ENCODE measurements around the gene OVAAL. TPM values are rescaled to one million over a fixed set of nuclear protein-coding genes. Genes with fewer than 3 reads are reported as not detected.

OVAAL gene
- total RNA-seq, 1 donor from 2014 or later = not detected

- peak; percentile 58 for FAIRE-seq
- DNase-seq (ENCODE audit: low read depth) = peak; percentile 93
- TF ChIP-seq CTCF (IDR thresholded peaks at IDR 0.05; ENCODE audit: insufficient read depth, low read length, severe bottlenecking) = no peak
- Histone ChIP-seq H3K36me3 (ENCODE audit: control insufficient read depth, insufficient read depth, low read length) (no peaks in the 10 kb centered on the region), H3K27me3 (ENCODE audit: control insufficient read depth, insufficient read depth, low read length) (no peaks in the 10 kb centered on the region), H3K4me3 (ENCODE audit: low read depth, low read length) (no peak overlapping the region)
Observed at GRCh38 chr1:180521474-180522212, 37.1 kb upstream of the OVAAL start.

GRCh38 chr1:180522213-180522515 lies 36.6 kb upstream of the OVAAL start:
- TF ChIP-seq CTCF (IDR thresholded peaks at IDR 0.05; ENCODE audit: insufficient read depth, low read length, severe bottlenecking) = no peak
- Histone ChIP-seq H3K4me3 (ENCODE audit: low read depth, low read length) (no peak overlapping the region), H3K27me3 (ENCODE audit: control insufficient read depth, insufficient read depth, low read length) (no peaks in the 10 kb centered on the region), H3K36me3 (ENCODE audit: control insufficient read depth, insufficient read depth, low read length) (no peaks in the 10 kb centered on the region)
- peak; percentile 98 for DNase-seq (ENCODE audit: low read depth)
- FAIRE-seq = no peak

GRCh38 chr1:180524160-180524914 lies 34.4 kb upstream of the OVAAL start:
- Histone ChIP-seq H3K4me3 (ENCODE audit: low read depth, low read length) (no peak overlapping the region), H3K27me3 (ENCODE audit: control insufficient read depth, insufficient read depth, low read length) (no peaks in the 10 kb centered on the region), H3K36me3 (ENCODE audit: control insufficient read depth, insufficient read depth, low read length) (no peaks in the 10 kb centered on the region)
- no peak for TF ChIP-seq CTCF (IDR thresholded peaks at IDR 0.05; ENCODE audit: insufficient read depth, low read length, severe bottlenecking)
- FAIRE-seq (no peak), DNase-seq (ENCODE audit: low read depth) (peak; percentile 43)

- Histone ChIP-seq H3K36me3 (ENCODE audit: control insufficient read depth, insufficient read depth, low read length) (no peaks in the 10 kb centered on the region), H3K4me3 (ENCODE audit: low read depth, low read length) (no peak overlapping the region), H3K27me3 (ENCODE audit: control insufficient read depth, insufficient read depth, low read length) (no peaks in the 10 kb centered on the region)
- DNase-seq (ENCODE audit: low read depth) (peak; percentile 91), FAIRE-seq (no peak)
- TF ChIP-seq CTCF (IDR thresholded peaks at IDR 0.05; ENCODE audit: insufficient read depth, low read length, severe bottlenecking) = no peak
Observed at GRCh38 chr1:180524915-180525714, 33.6 kb upstream of the OVAAL start.

GRCh38 chr1:180525715-180526039 lies 33.1 kb upstream of the OVAAL start:
- H3K36me3 ChIP-seq (ENCODE audit: control insufficient read depth, insufficient read depth, low read length) = no peaks in the 10 kb centered on the region
- TF ChIP-seq CTCF (IDR thresholded peaks at IDR 0.05; ENCODE audit: insufficient read depth, low read length, severe bottlenecking) = no peak
- FAIRE-seq = no peak
- H3K4me3 ChIP-seq (ENCODE audit: low read depth, low read length) = no peak overlapping the region
- no peaks in the 10 kb centered on the region for H3K27me3 ChIP-seq (ENCODE audit: control insufficient read depth, insufficient read depth, low read length)
- no peak for DNase-seq (ENCODE audit: low read depth)

Data from bronchial epithelial cell (primary cell).